Head of caudate nucleus (tissue), 42 donors: Measurements from ENCODE around the gene N4BP2L2.

Source experiments
- DNase-seq, 42 donors: peaks; one replicate each; pipeline versions ENCODE4 v3.0.0 to v3.0.0-alpha.2; 2020 to 2021; ENCODE audit warnings: mixed read lengths in 7 of 42
- intact Hi-C: fragments of 100-400 bp; cut with DNase I; formaldehyde crosslinking; loops from one replicate; pipeline ENCODE4 v1.15.0; 2022

Gene N4BP2L2

DNA sequence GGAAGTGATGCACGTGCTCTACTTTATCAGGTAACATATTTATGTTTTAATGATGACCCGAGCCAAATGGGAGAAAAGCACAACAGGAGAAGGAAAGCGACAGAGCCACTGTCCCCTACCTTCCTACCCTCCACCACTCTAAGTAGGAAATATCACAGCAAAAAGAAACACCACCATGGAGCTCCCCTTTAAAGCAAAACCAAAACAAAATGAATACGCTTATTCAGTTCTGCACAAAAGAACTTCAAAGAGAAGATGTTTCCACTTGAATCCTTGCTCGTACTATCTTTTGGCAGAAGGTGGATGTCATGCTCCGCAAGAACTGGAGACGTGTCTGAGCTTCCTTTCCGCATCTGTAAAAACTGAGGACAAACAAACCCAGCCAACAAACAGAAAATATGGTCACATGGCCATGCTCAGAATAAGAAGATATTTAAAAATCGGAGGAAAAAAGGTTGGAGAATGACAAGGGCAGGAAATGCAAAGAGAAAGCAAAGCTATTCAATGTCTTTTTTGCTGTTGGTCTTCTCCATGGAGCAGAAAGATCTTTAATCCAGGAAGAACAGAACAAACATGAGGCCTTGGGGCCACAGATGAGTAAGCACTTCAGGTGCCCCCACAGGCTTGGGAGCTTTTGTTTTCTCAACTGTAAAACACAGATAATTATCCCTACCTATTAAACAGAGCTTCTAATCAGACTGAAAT lies 130.1 kb downstream of the N4BP2L2 start:
- DNase-seq = no peak
- intact Hi-C loops = no loop called here

DNA sequence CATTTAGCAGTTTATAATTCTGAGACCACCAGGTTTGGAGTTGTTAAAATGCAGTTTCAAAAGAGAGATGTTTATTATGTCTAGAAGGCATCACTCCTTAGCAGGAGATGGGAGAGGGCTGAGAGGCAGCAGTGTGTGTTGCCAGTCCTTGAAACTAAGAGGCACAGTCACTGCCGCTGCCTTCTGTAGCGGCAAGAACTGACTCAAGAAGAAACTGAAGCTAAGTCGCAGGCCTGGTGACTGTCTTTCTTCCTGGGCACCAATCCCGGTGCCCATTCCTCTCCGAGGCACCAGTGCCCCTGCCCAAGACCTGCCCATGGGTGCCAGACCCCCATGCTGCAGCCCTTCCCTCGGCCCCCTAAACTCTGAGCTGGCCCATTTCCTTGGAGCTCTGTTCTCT lies 130.7 kb downstream of the N4BP2L2 start:
- intact Hi-C loops = no loop called here

DNA sequence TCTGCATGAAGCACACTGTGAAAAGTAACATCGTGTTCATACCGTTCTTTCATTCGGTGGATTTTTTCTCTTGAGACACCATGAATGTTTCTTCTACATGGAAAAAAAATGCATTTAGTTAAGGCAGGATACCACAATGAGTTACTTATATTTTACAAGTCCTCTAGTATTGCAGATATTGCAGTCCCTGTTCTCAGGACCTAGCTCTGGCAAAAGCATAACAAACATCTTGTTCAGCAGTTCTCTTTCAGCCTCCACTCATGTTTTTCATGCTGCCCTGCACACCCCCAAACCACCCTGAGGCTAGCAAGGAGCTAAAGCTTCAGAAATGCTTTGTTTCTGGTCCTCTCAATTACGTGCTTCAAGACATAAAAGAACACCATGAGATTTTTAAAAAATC lies 135.5 kb downstream of the N4BP2L2 start:
- intact Hi-C loops = no loop called here
- DNase-seq = no peak

More for the DNA sequence above, 130.7 kb downstream of the N4BP2L2 start:
- no peak for DNase-seq

DNA sequence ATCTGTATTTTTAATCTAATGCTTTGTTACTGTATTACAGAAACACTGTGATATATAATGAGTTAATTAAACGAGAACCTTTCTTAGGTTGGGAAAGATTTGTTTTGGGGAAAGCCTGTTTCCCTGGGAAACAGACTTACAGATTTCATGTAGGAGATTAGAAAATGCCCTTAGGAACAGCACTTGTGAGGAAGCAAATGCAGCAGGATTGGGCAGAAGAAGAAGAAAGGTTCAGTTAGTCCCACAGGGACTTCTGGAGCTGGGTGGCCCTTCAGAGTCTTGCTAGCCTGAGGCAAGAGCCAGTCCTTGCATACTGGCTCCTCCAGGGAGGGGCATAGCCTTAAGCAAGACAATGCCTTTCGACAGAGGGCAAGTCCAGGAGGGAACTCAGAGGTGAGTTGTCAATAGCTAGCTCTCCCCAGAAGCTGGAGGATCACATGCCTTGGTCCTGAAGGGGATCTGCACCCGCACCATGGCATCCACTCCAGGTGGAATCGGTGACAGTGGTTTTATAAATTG lies 147.4 kb downstream of the N4BP2L2 start:
- intact Hi-C loops = no loop called here
- no peak for DNase-seq

DNA sequence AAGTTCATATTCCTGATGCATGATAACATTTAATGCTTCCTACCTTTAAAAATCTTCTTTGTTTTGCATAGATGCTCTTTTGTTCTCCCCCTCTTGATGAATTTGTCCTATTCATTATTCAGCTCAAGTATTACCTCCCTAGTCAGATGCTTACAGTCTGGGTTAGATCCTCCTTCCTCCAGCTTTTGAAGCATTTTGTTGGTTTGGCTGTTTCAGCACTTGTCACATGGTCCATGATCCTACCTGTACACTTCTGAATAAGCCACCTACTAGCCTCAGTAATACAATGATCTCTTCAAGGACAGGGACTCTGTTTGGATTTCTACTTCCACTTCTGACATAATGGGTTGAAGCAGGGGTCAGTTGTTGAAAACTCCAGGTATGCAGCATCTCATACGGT lies 148.1 kb downstream of the N4BP2L2 start:
- intact Hi-C loops = no loop called here
- DNase-seq = no peak

DNA sequence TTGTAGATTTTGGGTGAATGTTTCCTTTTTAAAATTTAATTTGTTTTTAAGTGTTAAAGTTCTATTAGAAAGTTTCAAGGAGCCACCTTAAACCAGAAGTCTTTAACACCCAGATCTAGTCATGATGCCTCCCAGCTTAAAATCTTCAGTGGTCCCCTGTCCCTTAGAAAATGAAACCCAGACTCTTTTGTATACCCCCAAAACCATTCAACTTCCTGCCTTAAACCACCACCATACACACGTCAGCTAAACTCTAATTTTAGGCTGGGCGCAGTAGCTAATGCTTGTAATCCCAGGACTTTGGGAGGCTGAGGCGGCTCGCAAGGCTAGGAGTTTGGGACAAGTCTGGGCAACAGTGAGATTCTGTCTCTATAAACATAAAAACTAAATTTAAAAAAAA lies 148.5 kb downstream of the N4BP2L2 start:
- DNase-seq = no peak
- intact Hi-C loops = no loop called here

DNA sequence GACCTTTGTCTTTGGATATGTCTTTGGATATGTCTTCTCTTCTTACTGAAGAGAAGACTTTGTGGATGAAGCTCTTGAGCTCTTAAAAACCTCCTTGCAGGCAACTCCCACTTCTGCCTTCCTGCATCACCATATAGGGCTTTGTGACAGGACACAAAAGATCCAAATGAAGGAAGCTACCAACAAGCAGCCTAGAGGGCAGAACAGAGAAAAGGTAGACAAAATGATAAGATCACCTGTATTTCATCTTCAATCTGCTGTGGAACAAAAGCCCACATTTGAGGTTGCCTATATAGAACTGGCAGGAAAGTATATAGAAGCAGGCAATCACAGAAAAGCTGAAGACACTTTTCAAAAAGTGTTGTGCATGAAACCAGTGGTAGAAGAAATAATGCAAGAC lies 153.2 kb downstream of the N4BP2L2 start:
- DNase-seq = no peak
- intact Hi-C loops = loop anchor here (10.0 kb wide), 1 partner anchor 199 kb away; the partner anchor contains the start of gene PDS5B

DNA sequence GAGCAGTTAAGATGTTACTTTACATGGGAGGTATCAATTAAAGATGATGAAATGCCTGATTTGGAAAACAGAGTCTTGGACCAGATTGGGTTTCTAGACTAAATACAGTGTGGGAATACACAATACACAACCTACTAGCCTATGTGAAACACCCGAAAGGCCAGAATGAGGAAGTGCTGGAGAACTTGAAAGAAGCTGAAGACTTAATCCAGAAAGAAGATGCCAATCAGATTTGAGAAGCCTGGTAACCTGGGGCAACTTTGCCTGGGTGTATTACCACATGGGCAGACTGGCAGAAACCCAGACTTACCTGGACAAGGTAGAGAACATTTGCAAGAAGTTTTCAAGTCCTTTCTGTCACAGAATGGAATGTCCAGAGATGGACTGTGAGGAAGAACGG lies 153.9 kb downstream of the N4BP2L2 start:
- no peak for DNase-seq

DNA sequence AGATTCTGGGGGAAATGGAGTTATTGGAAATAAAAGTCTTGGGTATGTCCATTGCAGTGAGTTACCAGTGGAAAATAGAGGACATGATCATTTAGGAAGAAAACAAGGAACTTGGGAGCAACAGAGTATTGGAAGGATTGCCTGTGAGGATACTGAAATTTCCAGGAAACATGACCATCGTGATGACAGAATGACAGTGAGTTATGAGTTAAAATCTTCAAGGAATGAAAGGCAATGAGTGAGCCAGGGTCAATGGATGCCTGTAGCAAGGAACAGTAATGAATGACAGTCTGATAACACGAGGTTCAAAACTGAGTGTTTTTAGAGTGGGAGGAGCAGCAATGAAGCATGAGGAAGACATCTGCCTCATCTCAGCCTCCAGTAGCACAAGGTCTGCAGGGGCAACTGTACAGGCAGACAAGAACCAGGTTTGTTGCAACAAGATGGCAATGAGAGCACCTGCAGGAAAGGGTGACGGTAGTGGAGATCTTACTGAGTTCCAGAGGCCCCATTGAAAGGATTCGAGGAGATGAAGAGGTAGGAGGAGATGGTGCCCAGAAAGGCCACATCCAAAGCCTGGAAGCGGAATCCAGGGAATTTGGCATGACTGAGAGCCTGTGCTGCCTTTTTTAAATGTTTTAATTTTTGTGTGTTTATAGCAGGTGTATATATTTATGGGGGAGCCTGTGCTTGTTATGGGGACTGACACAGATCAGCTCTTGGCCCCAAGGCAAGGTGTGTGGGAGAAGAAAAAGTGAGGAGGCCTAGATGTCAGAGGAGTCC lies 154.6 kb downstream of the N4BP2L2 start:
- no peak for DNase-seq
- intact Hi-C loops = loop anchor here (10.0 kb wide), 1 partner anchor 201 kb away; the partner anchor contains the start of gene PDS5B

More for the DNA sequence above, 153.9 kb downstream of the N4BP2L2 start:
- intact Hi-C loops = loop anchor here (10.0 kb wide), 1 partner anchor 200 kb away; the partner anchor contains the start of gene PDS5B
